ENCODE data around the gene LRFN2.

The LRFN2 gene

DNA sequence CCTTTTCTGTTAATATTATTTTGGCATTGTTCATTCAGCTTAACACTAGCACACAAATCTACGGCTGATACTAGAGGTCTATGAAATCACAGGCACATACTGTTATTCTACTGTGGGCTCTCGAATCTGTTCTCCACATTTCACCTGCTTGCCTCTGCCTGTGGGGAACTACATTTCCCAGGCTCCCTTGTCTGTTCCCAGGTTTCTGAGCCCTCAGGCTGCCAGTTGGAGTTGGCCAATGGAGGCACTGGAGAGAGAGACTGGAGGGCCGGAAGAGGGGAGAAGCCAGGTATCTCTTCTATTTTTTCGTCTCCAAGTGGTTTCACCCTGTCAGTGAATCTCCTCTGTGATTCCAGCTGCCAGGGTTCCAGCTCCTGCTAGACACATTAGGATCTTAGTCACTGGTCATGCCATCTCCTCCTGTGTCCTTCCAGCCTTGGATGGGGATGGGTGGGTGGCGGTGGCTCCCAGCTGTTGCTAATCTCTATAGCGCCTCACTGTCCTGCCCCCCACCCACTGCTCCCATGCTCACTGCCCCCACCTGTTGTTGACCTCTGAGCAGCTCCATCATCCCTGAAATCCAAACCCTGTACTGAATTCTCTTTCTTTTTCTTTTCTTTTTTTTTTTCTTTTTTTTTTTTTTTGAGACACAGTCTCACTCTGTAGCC, 188.2 kb downstream of the LRFN2 start:
- DNase-seq (ENCODE audit: low read depth), result no peak

DNA sequence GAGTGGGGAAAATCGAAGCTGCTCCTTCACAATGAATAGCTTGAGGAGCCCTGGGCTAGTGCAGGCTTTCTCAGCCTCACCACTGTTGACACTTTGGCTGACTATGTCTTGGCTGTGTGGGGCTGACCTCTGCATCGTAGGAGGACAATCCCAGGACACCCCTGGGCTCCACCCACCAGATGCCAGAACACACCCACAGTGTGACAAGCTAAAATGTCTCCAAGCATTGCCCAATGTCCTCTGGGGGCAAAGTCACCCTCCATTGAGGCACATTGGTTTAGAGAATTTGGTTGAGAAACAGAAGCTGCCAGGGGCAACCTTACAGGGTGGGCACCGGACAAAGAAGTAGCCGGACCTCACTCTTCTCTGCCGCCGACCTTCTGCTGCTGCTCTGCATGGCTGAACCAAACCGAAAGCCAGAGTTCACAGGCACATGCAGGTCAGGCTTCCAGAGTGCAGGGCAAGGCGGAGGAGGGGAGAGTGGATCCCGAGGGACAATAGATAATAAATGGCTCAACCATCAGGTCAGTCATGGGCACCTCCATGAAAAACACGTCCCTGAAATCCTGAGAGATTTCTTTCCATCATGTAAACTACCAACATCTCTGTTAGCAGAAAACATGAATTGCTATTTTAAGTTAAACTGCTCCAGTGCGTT, 189.0 kb downstream of the LRFN2 start:
- DNase-seq (ENCODE audit: low read depth), result no peak

DNA sequence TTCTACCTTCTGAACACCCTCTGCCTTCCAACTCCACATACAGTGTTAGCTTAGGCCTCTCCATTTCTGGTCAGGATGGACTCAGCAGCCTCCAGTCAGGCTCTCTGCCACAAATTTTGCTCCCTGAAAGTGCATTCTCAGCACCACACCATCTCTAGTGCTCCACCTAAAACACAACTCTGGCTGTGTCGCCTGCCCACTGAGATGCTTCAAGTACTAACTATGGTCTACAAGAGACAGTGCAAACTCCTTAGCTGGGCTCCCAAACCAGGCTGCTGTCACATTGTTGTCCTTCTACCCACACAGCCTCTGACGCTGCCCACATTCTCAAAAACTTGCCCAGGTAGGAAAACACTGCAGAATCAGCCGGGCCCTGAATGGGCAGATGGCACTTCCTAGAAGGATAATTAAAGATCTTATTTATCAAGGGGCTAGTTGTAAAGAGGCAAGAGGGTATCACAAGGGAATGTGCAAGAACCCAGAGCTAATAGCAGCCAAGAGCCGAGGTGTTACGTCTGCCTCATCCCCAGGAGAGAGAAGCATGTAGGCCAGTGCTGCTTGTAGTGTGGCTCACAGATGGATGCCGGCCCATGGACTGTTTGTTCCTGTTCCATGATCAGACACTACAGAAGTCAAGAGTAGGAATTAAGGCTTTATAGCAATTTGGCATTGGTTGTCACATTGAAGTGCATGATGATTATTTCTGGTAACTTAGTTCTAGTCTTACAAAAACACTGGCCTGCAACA, 189.7 kb downstream of the LRFN2 start:
- DNase-seq (ENCODE audit: low read depth), result no peak

DNA sequence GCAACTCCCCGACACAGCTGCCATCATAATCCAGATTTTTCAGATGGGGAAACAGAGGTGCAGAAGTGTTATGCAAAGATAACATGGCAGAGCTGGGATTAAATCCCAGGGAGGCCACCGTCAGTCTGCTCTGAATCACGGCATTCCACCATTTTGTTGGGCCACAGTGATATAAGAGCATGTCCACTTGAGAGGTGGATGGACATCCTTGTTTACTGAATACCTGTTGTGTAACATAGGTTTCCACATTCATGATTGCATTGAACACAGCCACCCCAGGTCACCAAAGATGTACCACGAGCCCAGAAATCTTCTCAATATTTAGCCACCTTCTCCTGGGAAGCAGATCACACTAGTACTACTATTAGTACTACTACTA, 191.5 kb downstream of the LRFN2 start:
- DNase-seq (ENCODE audit: low read depth), result no peak

DNA sequence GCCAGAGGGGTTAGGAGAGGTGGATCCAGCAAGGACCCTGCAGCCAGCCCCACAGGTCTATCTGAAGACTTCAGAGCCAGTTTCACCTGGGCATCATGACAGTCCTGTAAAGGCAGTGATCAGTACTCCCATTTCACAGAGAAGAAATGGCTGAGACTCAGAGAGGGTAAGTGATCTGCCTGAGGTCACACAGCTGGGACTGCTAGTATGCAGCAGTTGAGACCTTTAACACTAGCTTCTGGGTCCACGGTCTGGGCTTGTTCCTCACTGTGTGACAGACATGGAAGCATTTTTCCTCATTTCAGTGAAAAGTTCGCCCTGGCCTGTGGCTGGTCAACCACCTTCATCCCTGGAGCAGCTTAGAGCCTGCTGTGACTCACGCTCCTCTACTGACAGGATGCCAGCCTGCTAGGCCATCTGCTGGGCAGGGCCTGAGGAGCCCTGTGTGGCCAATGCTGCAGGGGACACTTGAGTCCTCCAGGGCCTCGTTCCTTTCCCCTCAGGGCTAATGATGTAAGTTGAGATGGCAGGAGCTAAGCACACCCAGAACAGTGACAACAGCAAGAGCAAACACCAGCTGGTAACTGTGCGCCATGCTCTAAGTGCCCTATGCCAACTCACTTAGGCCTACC, 192.0 kb downstream of the LRFN2 start:
- no peak for DNase-seq (ENCODE audit: low read depth)

DNA sequence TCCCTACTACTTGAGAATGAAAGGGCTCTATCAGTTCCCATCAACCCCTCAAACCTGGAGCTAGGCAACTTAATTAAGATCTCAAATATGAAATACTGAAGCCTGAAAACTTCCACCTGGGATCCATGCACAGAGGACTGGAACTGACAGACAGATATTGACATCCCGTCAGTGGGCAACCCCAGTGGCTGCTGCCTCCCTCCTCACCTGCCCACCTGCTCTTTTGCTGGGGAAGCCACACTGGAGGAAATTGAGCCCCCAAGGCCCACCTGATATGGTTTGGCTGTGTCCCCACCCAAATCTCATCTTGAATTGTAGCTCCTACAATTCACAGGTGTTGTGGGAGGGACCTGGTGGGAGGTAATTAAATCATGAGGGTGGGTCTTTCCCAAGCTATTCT, 192.8 kb downstream of the LRFN2 start:
- no peak for DNase-seq (ENCODE audit: low read depth)

DNA sequence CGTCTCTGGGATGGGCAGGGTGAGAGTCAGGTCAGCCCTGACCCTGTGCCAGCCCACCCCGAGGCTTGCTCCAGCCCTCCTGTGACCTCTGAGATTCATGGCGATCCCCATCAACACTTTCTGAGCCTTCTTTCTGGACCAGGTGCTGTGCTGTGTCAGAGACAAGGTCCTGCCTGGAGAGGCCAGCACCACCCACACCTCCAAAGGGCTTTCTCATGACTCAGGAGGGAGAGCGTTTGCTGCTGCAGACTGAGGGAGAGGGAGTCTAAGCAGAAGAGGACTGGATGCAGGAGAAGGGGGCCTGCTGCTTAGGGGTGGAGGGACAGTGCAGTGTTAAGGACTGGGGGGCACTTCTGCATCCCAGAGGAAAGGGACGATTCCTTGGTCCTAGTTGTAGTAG, 193.5 kb downstream of the LRFN2 start:
- no peak for DNase-seq (ENCODE audit: low read depth)

DNA sequence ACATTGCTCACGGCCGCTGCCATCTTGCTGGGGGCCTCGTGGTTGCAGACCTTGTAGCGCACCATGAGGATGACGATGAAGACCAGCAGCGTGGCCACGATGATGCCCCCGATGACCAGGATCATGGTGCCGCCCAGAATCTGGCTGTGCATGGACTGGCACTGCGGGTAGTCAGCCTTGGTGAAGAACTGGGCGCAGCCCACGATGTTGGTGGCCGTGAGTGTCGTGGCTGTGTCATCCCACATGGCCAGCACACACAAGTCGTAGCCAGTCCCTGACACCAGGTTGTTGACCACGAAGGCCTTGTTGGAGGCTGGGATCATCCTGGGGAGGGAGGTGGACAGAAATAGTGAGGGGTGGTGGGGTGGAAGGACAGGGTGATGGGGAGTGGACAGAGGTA, 194.6 kb downstream of the LRFN2 start:
- no peak for DNase-seq (ENCODE audit: low read depth)

DNA sequence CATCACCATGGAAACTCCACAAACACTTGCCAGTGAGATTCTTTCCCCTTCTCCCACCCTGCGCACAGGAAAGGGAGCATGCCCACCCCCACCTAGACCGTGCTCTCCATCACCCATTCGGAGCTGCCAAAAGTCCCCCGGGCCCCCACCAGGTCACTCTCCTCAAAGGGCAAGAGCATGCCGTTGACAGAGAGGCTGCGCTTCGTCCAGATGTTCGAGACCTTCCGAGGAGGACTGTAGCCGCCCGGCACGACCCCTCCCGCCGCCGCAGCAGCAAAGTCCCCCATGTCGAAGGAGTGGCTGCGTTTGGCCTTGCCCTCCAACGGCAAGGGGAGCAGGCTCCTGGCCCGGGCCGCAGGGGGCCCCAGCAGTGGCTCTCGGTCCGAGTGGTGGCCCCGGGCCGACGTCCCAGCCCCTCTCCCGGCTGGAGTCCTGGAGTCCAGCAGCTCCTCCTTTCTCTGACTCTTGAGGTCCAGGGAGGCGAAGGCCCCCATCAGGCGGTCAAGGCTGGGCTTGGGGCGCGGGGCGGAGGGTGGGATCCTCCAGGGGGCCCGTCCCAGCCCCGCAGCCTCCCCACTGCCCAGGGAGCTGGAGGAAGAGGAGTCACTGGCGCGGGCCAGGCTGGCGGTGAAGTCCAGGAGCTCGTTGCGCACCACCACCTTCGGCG, 195.2 kb downstream of the LRFN2 start:
- DNase-seq (ENCODE audit: low read depth), result no peak

DNA sequence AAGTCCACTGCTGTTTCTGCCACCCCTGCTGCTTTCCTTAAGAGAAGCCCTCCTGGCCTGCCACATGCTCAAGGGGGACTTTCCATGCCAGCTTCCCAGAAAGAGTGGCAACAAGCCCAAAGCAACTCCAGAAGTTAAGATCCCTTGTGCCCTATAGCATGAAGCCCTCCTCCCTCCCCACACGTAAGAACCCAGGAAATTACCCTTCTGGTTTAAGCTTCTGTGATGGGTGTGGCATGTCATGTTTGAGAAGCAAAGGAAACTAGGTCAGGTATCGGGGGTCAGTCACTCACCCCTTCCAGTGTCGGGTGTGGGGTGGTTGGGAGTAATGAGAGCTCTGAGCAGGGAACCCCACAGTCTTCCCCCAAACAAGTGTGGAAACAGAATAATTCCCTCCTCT, 196.1 kb downstream of the LRFN2 start:
- no peak for DNase-seq (ENCODE audit: low read depth)

DNA sequence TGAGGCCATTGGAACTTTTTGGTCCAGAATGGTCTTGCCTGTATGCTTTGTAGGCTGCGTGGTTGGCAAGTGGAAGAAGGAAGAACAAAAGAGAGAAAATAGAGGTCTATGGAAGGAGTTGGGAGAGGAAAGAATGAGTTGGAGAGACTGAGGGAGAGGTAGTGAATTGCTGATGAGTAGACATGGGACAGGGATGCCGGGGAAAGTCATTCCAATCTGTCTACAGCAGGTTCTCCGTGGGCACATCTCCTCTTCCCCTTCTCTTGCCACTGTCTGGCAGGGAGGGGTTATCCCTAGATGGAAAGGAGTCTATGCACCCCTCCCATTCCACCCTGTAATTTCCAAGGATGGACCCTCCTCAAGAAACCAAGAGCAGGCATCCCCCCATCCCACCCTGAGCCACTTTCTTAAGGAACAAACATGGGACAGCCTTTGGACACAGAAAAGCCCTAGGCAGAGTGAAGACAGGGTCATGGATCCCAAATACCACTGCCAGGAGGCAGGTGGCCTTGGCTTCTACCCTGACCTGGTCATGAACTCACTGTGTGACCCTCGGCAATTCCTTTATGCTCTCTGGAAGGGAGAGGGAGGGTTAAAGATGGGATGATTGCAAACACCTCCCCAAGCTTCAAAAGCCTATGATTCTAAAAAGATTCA, 196.9 kb downstream of the LRFN2 start:
- DNase-seq (ENCODE audit: low read depth), result no peak

DNA sequence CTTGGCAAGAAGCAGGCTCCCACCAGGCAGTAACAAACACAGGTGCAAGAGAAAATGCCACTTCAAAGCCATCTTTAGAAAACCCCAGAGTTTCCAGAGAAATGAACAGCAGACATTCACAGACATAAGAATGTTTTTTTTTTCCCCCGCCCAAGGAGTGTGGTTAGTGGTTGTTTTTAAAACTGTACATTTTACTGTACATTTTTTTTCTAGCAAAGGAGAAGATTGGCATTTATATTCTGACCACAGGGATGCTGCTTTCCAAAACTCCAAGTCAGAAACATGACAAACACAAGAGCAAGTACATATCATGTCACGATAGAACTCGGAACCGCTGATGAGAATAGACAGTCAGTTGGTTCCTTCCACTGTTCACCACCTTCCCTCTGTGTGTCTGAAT, 197.9 kb downstream of the LRFN2 start:
- no peak for DNase-seq (ENCODE audit: low read depth)

DNA sequence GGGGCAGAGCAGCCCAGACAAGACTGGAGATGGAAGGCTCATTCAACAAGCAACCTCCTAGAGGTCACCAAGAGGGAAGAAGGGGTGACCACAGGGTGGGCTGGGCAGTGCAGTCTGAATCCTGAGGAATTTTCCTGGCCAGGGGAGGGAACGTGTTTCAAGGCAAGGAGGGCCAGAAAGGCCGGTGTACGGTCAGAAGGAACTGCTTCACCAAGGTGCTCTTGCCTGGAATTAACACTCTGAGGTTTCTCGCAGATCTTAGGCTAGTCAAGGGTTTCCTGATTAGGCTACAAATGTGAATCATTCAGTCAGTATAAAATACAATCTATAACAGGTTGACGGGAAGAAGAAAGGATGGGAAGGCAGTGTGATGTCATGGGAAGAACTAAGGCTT, 199.3 kb downstream of the LRFN2 start:
- no peak for DNase-seq (ENCODE audit: low read depth)

DNA sequence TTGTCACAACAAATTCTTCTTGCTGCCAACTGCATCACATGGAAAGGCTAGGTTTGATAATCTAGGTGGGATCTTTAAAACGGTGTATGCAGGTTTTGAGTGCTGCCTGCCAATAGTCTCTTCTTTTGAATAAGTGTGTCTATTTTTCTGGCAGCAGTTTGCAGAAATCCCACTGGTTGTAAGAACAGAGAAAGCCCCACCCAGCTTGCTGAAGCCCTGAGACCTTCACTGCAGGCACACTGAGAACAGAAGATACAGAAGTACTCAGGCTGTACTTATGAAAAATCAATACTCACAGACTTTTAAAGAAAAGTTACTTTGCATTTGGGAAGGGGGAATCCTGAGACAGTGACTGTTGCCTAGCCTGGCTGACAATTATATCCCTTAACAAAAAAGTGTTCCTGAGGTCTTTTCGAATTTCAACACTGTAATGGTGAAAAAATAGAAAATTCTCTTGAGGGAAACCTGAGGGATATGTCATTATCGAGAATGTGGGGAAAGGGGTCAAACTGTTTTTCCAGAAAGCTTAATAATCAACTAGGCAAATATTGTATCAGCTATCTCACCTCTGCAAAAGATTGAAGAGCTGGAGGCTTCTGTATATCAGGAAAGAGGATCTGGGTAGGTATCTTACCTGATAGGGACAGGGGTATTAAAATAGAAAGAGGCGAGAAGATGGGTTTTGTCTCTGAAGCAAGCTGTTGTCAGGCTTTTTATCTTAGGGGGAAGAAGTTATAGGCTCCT, 199.9 kb downstream of the LRFN2 start:
- no peak for DNase-seq (ENCODE audit: low read depth)

DNA sequence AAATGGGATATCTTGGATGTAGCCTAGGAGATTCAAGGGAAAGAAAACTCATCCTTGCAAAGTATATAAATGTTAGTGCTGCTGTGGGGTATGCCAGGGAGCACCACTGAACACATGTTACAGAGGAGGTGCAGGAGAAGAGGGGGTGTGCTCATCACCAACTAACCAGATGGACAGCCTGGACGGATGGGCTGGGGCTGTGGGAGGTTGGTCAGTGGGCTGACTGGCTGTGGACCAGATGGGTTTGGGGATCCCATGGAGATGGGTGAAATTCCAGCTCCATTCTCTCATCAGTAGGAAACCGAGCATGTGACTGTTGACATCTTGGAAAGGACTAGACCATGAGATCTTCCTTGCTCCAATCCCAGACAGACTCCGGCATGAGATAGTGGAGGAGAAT, 201.0 kb downstream of the LRFN2 start:
- DNase-seq (ENCODE audit: low read depth), result no peak

DNA sequence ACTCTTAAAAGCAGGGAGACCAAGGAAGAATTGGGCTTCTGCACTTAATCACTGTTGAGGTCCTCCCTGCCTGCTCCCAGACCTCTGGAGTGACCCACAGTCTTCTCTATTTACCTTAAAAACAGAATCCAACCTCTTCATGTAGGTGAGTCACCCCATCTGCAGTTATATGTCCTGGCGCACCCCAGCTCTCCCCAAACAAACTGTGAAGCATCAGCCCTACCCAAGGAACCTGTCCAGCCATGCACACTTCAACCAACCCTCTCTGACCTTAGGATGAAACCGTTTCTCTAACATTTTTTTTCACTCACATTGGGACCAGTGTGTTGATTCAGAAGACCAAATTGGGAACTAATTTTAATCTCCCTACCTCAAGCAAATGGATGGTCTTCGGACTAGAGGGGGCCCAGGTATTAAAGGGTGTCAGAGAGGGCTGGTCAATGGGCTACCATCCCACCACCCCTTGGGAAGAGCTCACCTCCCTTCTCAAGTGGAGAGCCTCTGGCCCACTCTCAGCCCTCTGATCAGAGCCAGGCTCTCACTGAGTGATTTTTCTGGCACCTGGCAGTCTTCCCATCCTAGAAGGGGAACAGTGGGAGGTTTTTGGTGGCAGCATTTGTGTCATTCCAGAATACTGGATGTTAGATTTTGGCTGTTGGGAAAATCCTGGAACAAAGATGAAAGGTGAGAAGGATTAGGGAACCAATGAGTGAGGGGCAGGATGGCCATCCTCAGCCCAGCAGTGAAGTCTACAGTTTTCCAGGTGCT, 203.6 kb downstream of the LRFN2 start:
- DNase-seq (ENCODE audit: low read depth), result no peak

DNA sequence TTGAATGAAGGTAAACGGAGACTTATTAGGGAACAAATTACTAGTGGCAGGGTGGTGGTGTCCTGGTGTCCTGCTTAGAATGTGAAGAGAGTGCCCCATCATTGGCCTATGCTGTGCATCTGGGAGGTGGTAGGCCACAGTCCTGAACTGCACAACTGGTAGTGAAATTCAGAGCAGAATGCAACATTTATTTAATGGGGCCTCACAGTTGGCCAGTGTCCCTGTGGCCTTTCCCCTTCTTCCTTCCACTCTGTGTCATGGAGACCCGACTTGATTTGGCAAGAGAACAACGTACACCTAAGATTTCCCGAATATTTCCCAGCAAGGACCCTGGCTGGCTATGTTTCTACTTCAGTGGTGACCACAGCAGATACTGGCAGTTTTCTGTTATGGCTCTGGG, 206.9 kb downstream of the LRFN2 start:
- no peak for DNase-seq (ENCODE audit: low read depth)

DNA sequence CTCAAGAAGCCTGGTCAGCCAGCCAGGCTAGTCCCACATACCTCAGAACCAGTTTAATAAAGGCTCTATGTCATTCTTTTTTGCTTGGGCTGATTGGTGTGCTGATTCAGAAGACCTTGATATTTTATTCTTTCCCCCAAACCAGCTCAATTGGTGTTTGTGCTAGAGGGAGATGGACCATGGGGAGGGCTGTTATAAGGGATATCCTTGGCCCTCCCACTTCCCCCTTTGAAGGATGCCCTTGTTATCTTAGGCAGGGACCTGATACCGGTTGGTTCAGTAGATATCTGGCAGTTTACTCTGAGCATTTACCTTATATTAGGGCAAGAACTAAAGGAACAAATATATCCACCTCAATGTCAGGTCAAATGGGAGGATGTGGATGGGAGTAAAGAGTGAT, 207.4 kb downstream of the LRFN2 start:
- no peak for DNase-seq (ENCODE audit: low read depth)

DNA sequence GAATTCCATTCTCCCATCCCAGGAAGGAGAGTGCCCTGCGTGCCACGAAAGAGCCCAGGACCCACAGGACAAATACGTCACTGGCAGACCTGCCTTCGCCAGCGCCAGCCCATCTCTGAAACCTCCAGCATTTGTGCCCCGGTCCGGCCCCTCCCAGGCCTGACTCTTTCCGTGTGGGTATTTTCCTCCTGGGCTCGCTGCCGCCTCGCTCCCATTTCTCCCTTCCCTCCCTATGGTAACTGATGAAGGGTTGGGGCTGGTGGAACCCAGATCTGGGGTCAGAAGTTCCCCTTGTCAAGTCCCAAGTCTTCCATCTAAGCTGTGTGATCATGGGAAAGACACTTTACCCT, 208.5 kb downstream of the LRFN2 start:
- no peak for DNase-seq (ENCODE audit: low read depth)

DNA sequence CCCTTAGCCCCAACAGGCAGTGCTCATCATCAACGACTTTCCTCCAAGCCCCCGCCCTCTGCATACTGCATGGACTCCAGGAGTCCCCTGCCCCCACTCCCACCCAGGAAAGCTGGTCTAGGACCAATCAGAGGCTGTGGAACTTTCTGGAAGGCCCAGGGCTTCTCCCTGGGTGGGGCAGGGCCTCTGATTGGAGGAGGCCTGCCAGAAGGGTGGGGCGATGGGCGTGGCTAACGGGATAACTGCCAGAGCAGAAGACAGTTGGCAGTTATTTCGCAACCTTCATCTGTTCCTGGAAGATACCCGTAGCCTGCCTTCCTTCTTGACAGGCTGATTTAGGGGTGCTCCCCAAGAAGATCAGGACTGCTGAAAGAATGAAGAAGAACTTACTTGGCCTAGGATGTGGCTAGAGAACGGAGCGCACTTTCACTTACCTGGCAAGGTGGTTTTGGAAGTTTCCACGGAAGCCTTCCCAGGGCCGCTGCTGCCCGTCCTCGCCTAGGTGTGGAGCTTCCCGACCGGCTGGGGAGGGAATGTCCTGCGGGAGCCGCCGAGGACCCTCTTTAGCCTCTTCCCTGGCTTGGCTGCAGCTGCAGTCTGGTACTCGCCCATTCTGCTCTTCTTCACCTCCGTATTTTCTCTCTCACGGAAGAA, 209.0 kb downstream of the LRFN2 start:
- peak; percentile 37 for DNase-seq (ENCODE audit: low read depth)
